HepG2 (cell line): ENCODE results near the gene UNKL. TPM values are rescaled to one million over a fixed set of nuclear protein-coding genes. Genes with fewer than 3 reads are reported as not detected.

Experiments
- ATAC-seq: fragments of 200-7000 bp; cut with Tn5 transposase; 3 replicates; pipeline ENCODE4 v1.9.1; 2020; ENCODE audit warnings: mild to moderate bottlenecking, moderate library complexity
- BruUV-seq: library from RNA; stranded (reverse); fragments of 400-500 nt; replicated peaks from 2 replicates; lab custom pipeline; 2021; lab: Mats Ljungman, UMichigan
- CTCF ChIA-PET: fragments of 300-600 bp; formaldehyde crosslinking; extraction: SDS; loops from one replicate; lab custom pipeline; 2021; ENCODE audit warnings: low total read pairs, inconsistent platforms, low intra/inter-chr PET ratio; lab: Yijun Ruan, JAX
- POLR2A ChIA-PET: fragments of 350-600 bp; sonication (Branson Sonifier 250); formaldehyde crosslinking; loops from one replicate; lab custom pipeline; 2020; ENCODE audit warnings: antibody characterized with exemption, inconsistent platforms; lab: Yijun Ruan, JAX
- DNase-seq: peaks from one replicate; pipeline ENCODE4 v3.0.0-alpha.2; 2015; ENCODE audit warnings: low spot score
- FAIRE-seq: peaks from 3 replicates; lab custom pipeline; 2011; peaks lifted over from hg19 to GRCh38; lab: Jason Lieb, UNC
- H2AFZ ChIP-seq: one replicate; pipeline ENCODE4 v1.6.1; 2011; ENCODE audit warnings: low read length, inconsistent platforms
- H3K27ac ChIP-seq: fragments of 300-600 bp; 3 replicates; pipeline ENCODE4 v1.8.0; 2011; ENCODE audit warnings: mixed run types, mild to moderate bottlenecking, mixed read lengths, low read length, inconsistent platforms; ENCODE audit not compliant: insufficient read depth; ENCODE audit errors: extremely low read length
- H3K27me3 ChIP-seq, 2 experiments: fragments of 200-600 bp in 1 of 2; 2 replicates in 1 of 2; 3 replicates in 1 of 2; pipeline versions ENCODE4 v1.6.0 to v1.8.0; 2011; ENCODE audit warnings: low read length in 2 of 2, mild to moderate bottlenecking in 2 of 2, moderate library complexity in 2 of 2, inconsistent platforms in 1 of 2; ENCODE audit not compliant: insufficient read depth in 2 of 2, control insufficient read depth in 1 of 2
- H3K36me3 ChIP-seq, 2 experiments: fragments of 200-600 bp in 1 of 2; replicated peaks in 1 of 2; 2 replicates in 1 of 2; 3 replicates in 1 of 2; pipeline versions ENCODE4 v1.5.1 to v1.8.0; 2011; ENCODE audit warnings: low read length in 2 of 2, inconsistent platforms in 1 of 2; ENCODE audit not compliant: insufficient read depth in 2 of 2, control insufficient read depth in 1 of 2
- H3K4me1 ChIP-seq: 2 replicates; pipeline ENCODE4 v1.5.1; 2012; ENCODE audit warnings: low read length, inconsistent platforms; ENCODE audit not compliant: insufficient read depth
- H3K4me2 ChIP-seq: 2 replicates; pipeline ENCODE4 v1.6.0; 2011; ENCODE audit warnings: low read depth, low read length, inconsistent platforms
- H3K4me3 ChIP-seq, 3 experiments: fragments of 200-600 bp in 1 of 3; sonication (generic), shearing (Covaris generic) in 1 of 3; replicated peaks in 1 of 3; 2 replicates each; pipeline ENCODE4 v1.5.1; 2011 to 2016; ENCODE audit warnings: low read length in 3 of 3, inconsistent platforms in 2 of 3, low read depth in 2 of 3, mild to moderate bottlenecking in 2 of 3, control low read depth in 1 of 3, mixed read lengths in 1 of 3; ENCODE audit not compliant: insufficient read depth in 1 of 3
- H3K79me2 ChIP-seq: one replicate; pipeline ENCODE4 v1.6.1; 2011; ENCODE audit warnings: low read length, inconsistent platforms; ENCODE audit not compliant: insufficient read depth
- H3K9ac ChIP-seq: 2 replicates; pipeline ENCODE4 v1.6.0; 2011; ENCODE audit warnings: mild to moderate bottlenecking, low read depth, low read length, inconsistent platforms; ENCODE audit not compliant: insufficient read depth
- H3K9me3 ChIP-seq: 2 replicates; pipeline ENCODE4 v1.5.1; 2012; ENCODE audit warnings: mild to moderate bottlenecking, low read length
- H4K20me1 ChIP-seq: 2 replicates; pipeline ENCODE4 v1.6.0; 2011; ENCODE audit warnings: inconsistent platforms, mild to moderate bottlenecking, low read length, moderate library complexity; ENCODE audit not compliant: insufficient read depth
- AKAP8 ChIP-seq: sonication (generic); formaldehyde crosslinking; IDR thresholded peaks from 2 replicates; pipeline ENCODE4 v1.5.1; 2020; ENCODE audit warnings: mild to moderate bottlenecking, missing genetic modification reagents
- ELF1 ChIP-seq: sonication (generic); formaldehyde crosslinking; IDR thresholded peaks from 2 replicates; pipeline ENCODE4 v1.4.0; 2020; ENCODE audit warnings: missing genetic modification reagents
- HNRNPLL ChIP-seq: fragments of 200-400 bp; formaldehyde crosslinking; IDR thresholded peaks from 2 replicates; pipeline ENCODE4 v1.6.1; 2017; ENCODE audit warnings: mild to moderate bottlenecking, low read depth, low read length; ENCODE audit not compliant: poor library complexity, severe bottlenecking
- MLLT10 ChIP-seq: sonication (generic); formaldehyde crosslinking; IDR thresholded peaks from 2 replicates; pipeline ENCODE4 v1.4.0; 2020; ENCODE audit warnings: missing genetic modification reagents
- NFE2L1 ChIP-seq: sonication (generic); formaldehyde crosslinking; IDR thresholded peaks from 2 replicates; pipeline ENCODE4 v1.4.0; 2020; ENCODE audit warnings: missing genetic modification reagents, mild to moderate bottlenecking, borderline replicate concordance
- PCBP1 ChIP-seq: fragments of 200-400 bp; formaldehyde crosslinking; IDR thresholded peaks from 2 replicates; pipeline ENCODE4 v1.6.1; 2017; ENCODE audit warnings: mild to moderate bottlenecking, low read depth, low read length, borderline replicate concordance
- ZNF225 ChIP-seq: sonication (generic); formaldehyde crosslinking; IDR thresholded peaks from 2 replicates; pipeline ENCODE4 v1.4.0; 2020; ENCODE audit warnings: mild to moderate bottlenecking, missing genetic modification reagents
- ZNF720 ChIP-seq: sonication (generic); formaldehyde crosslinking; IDR thresholded peaks from 2 replicates; pipeline ENCODE4 v1.4.0; 2020; ENCODE audit warnings: missing genetic modification reagents
- ZNF839 ChIP-seq: sonication (generic); formaldehyde crosslinking; IDR thresholded peaks from 2 replicates; pipeline ENCODE4 v1.4.0; 2020; ENCODE audit warnings: missing genetic modification reagents, mild to moderate bottlenecking, borderline replicate concordance
- ZSCAN21 ChIP-seq: sonication (generic); formaldehyde crosslinking; IDR thresholded peaks from 2 replicates; pipeline ENCODE4 v1.8.0; 2022; ENCODE audit warnings: mild to moderate bottlenecking, missing genetic modification reagents, moderate library complexity, borderline replicate concordance
- WGBS: methylation state at CpG from one replicate; pipeline ENCODE4 v1.1.6; 2017; ENCODE audit warnings: low lambda C conversion rate; 5-methylcytosine and 5-hydroxymethylcytosine counted together
- in situ Hi-C: cut with HindIII; loops from 2 replicates; pipeline ENCODE4 v1.10.0; 2017; ENCODE audit warnings: low pct_unique_long_range_greater_than_20kb; ENCODE audit not compliant: extremely low pct_ligation_motif_present
- intact Hi-C: fragments of 100-400 bp; cut with micrococcal nuclease; formaldehyde crosslinking; loops from one replicate; pipeline ENCODE4 v1.10.0; 2022; ENCODE audit not compliant: unreplicated experiment
- polyA plus RNA-seq, 8 experiments: library from polyadenylated mRNA; depleted of rRNA in 3 of 8; stranded (reverse) in 7 of 8; unstranded in 1 of 8; fragments of >200 nt; fragmentation: Illumina TruSeq in 4 of 8; extraction: Trizol in 4 of 8; gene quantifications; 2 replicates each; pipeline versions ENCODE4 v1.2.1 to v1.2.3, GENCODE V29; 2011 to 2016; ENCODE audit warnings: low read depth in 4 of 8, missing spikeins in 1 of 8, mixed read lengths in 1 of 8; ENCODE audit not compliant: insufficient read depth in 1 of 8
- total RNA-seq, 5 experiments: library from RNA; depleted of rRNA; stranded (reverse); fragments of >200 nt; fragmentation: Illumina TruSeq; extraction: Trizol; gene quantifications; 2 replicates each; pipeline ENCODE4 v1.2.3, GENCODE V29; 2016; ENCODE audit warnings: low read depth in 1 of 5
- TF ChIP-seq, protein P1 (sequence below): sonication (generic); formaldehyde crosslinking; IDR thresholded peaks from 2 replicates; pipeline ENCODE4 v1.4.0; 2020; ENCODE audit warnings: mild to moderate bottlenecking, missing genetic modification reagents
- TF ChIP-seq, protein P2 (sequence below): sonication (generic); formaldehyde crosslinking; conservative IDR thresholded peaks from 2 replicates; pipeline ENCODE4 v1.8.0; 2022; ENCODE audit warnings: mild to moderate bottlenecking, moderate library complexity, missing genetic modification reagents
- TF ChIP-seq, protein P3 (sequence below): sonication (generic); formaldehyde crosslinking; IDR thresholded peaks from 2 replicates; pipeline ENCODE4 v1.8.0; 2022; ENCODE audit warnings: mild to moderate bottlenecking, missing genetic modification reagents, moderate library complexity
- TF ChIP-seq, protein P4 (sequence below): sonication (generic); formaldehyde crosslinking; IDR thresholded peaks from 2 replicates; pipeline ENCODE4 v1.4.0; 2020; ENCODE audit warnings: missing genetic modification reagents, borderline replicate concordance

Gene UNKL
- total and polyA plus RNA-seq, 2 of the 13 experiments (the other 11 are each of a cell fraction or from before 2014, with no cell fraction given): 10.4 to 17.6 TPM

GRCh38 chr16:1420111-1420539 is 5.6 kb upstream of the UNKL start:
- POLR2A ChIA-PET: interaction anchor here (0.9 to 3.2 kb wide), 11 partner anchors 10 to 363 kb away, joined by 4 to 47 read pairs (median 7); partner anchors contain the start of genes CRAMP1, IFT140, NUBP2 and PERCC1
- FAIRE-seq (no peak), DNase-seq (no peak), ATAC-seq (peak; percentile 39)
- Histone ChIP-seq H3K4me1 (peaks cover 29% of the 10 kb centered on the region), H3K4me3 (peak overlapping the region; percentile 94 to 100 (median 95)), H3K4me2 (peak overlapping the region; percentile 95), H3K36me3 (no peaks in the 10 kb centered on the region; a peak in 1 of 5 replicates), H3K9me3 (no peaks in the 10 kb centered on the region), H3K27ac (peak overlapping the region; percentile 82), H3K79me2 (peaks cover 16% of the 10 kb centered on the region), H3K27me3 (no peaks in the 10 kb centered on the region; a peak in 1 of 5 replicates), H3K9ac (peak overlapping the region; percentile 93), H4K20me1 (no peaks in the 10 kb centered on the region), H2AFZ (no peak overlapping the region)
- TF ChIP-seq AKAP8 (CRISPR knock-in tag) (no peak), ZNF839 (CRISPR knock-in tag) (peak; percentile 94; the same call in 1 of the 2 replicates), MLLT10 (no peak), NFE2L1 (CRISPR knock-in tag) (0 out of 2 replicates have a peak, but pooled peaks have one; percentile 61), HNRNPLL (peak; percentile 4), PCBP1 (no peak), ELF1 (CRISPR knock-in tag) (no peak), ZNF225 (CRISPR knock-in tag) (peak; percentile 78; the same call in 1 of the 2 replicates), ZSCAN21 (CRISPR knock-in tag) (0 out of 2 replicates have a peak, but pooled peaks have one; percentile 5), ZNF720 (CRISPR knock-in tag) (0 out of 2 replicates have a peak, but pooled peaks have one; percentile 16)
- TF ChIP-seq, protein P1, sequence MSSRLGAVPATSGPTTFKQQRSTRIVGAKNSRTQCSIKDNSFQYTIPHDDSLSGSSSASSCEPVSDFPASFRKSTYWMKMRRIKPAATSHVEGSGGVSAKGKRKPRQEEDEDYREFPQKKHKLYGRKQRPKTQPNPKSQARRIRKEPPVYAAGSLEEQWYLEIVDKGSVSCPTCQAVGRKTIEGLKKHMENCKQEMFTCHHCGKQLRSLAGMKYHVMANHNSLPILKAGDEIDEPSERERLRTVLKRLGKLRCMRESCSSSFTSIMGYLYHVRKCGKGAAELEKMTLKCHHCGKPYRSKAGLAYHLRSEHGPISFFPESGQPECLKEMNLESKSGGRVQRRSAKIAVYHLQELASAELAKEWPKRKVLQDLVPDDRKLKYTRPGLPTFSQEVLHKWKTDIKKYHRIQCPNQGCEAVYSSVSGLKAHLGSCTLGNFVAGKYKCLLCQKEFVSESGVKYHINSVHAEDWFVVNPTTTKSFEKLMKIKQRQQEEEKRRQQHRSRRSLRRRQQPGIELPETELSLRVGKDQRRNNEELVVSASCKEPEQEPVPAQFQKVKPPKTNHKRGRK (CRISPR knock-in tag): 0 out of 2 replicates have a peak, but pooled peaks have one; percentile 60
- TF ChIP-seq, protein P2, sequence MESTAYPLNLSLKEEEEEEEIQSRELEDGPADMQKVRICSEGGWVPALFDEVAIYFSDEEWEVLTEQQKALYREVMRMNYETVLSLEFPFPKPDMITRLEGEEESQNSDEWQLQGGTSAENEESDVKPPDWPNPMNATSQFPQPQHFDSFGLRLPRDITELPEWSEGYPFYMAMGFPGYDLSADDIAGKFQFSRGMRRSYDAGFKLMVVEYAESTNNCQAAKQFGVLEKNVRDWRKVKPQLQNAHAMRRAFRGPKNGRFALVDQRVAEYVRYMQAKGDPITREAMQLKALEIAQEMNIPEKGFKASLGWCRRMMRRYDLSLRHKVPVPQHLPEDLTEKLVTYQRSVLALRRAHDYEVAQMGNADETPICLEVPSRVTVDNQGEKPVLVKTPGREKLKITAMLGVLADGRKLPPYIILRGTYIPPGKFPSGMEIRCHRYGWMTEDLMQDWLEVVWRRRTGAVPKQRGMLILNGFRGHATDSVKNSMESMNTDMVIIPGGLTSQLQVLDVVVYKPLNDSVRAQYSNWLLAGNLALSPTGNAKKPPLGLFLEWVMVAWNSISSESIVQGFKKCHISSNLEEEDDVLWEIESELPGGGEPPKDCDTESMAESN (CRISPR knock-in tag): no peak
- TF ChIP-seq, protein P3, sequence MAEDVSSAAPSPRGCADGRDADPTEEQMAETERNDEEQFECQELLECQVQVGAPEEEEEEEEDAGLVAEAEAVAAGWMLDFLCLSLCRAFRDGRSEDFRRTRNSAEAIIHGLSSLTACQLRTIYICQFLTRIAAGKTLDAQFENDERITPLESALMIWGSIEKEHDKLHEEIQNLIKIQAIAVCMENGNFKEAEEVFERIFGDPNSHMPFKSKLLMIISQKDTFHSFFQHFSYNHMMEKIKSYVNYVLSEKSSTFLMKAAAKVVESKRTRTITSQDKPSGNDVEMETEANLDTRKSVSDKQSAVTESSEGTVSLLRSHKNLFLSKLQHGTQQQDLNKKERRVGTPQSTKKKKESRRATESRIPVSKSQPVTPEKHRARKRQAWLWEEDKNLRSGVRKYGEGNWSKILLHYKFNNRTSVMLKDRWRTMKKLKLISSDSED: 0 out of 2 replicates have a peak, but pooled peaks have one; percentile 73
- TF ChIP-seq, protein P4, sequence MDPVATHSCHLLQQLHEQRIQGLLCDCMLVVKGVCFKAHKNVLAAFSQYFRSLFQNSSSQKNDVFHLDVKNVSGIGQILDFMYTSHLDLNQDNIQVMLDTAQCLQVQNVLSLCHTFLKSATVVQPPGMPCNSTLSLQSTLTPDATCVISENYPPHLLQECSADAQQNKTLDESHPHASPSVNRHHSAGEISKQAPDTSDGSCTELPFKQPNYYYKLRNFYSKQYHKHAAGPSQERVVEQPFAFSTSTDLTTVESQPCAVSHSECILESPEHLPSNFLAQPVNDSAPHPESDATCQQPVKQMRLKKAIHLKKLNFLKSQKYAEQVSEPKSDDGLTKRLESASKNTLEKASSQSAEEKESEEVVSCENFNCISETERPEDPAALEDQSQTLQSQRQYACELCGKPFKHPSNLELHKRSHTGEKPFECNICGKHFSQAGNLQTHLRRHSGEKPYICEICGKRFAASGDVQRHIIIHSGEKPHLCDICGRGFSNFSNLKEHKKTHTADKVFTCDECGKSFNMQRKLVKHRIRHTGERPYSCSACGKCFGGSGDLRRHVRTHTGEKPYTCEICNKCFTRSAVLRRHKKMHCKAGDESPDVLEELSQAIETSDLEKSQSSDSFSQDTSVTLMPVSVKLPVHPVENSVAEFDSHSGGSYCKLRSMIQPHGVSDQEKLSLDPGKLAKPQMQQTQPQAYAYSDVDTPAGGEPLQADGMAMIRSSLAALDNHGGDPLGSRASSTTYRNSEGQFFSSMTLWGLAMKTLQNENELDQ: no peak
- intact Hi-C loops: no loop called here
- CTCF ChIA-PET: no interaction called here
- 2% methylated on average over 15 of the region's 22 CpGs for WGBS
- in situ Hi-C loops: no loop called here
- BruUV-seq: TSS peak; percentile 89
